H1 (cell line): ENCODE measurements around the gene FGFR2.

Source experiments
- BRCA1 ChIP-seq: IDR thresholded peaks from 2 replicates; pipeline ENCODE4 v1.6.1; 2012; ENCODE audit warnings: low read depth, low read length, improper control_type of control experiment
- CBX5 ChIP-seq: fragments of 300-800, 300-1000 bp; sonication (generic); IDR thresholded peaks from 2 replicates; pipeline ENCODE4 v1.7.1; 2016; ENCODE audit warnings: antibody characterized with exemption, low read length, low read depth

DNA sequence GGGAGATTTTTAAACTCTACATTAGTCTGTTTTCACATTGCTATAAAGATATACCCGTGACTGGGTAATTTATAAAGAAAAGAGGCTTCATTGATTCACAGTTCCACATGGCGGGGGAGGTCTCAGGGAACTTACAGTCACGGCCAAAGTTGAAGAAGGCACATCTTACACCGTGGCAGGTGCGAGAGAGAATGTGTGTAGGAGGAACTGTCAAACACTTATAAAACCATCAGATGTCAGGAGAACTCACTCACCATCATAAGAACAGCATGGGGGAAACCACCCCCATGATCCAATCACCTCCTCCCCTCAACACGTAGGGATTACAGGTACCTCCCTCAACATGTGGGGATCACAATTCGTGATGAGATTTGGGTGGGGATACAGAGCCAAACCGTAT is 129.5 kb downstream of the FGFR2 start:
- TF ChIP-seq CBX5 (no peak), BRCA1 (no peak)
